ENCODE data around the gene KCNH1.

The KCNH1 gene

DNA sequence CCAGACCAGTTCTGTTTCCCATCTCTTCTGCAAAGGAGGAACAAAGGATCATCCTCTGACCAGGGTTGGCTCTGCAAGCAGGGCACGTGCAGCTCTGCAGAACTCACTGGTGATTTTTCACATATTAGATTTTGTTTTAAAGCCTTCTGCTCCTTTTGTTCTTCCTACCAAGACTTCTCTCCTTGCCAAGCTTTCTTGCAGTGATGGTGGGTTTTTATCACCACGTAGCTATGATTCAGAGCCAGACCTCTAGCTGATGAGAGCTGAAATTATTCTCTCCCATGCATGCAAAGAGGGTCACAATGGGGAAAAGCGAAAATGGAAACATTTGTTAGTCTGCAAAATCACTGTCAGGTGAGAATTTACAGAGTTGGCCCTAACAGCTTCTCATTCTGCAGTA is 225.2 kb downstream of the KCNH1 start:
- no peak for DNase-seq (ENCODE audit: extremely low read depth, low read depth)
- TF ChIP-seq, protein P1, sequence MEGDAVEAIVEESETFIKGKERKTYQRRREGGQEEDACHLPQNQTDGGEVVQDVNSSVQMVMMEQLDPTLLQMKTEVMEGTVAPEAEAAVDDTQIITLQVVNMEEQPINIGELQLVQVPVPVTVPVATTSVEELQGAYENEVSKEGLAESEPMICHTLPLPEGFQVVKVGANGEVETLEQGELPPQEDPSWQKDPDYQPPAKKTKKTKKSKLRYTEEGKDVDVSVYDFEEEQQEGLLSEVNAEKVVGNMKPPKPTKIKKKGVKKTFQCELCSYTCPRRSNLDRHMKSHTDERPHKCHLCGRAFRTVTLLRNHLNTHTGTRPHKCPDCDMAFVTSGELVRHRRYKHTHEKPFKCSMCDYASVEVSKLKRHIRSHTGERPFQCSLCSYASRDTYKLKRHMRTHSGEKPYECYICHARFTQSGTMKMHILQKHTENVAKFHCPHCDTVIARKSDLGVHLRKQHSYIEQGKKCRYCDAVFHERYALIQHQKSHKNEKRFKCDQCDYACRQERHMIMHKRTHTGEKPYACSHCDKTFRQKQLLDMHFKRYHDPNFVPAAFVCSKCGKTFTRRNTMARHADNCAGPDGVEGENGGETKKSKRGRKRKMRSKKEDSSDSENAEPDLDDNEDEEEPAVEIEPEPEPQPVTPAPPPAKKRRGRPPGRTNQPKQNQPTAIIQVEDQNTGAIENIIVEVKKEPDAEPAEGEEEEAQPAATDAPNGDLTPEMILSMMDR (IDR thresholded peaks at IDR 0.05; ENCODE audit: low read depth, low read length) = no peak

DNA sequence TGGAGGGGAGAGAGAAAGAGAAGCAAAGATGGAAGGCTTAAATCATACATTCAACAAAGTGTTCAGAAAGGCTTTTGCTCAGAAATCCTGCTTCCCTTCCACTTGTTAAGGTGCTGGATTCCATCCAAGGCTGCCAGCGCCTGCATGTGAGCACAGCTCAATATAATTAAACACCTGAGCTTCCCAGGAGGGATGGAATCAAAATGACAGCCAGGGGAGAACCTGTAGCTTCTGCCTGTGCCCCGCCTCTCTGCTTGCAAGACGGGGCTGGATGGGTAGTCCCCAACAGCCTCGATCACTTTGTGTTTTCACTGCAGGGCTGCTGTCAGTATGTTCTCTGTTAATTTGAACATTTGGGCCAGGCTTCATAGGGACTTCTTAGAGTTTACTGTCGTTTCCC is 225.7 kb downstream of the KCNH1 start:
- DNase-seq (ENCODE audit: extremely low read depth, low read depth) = no peak
- TF ChIP-seq, protein P1 (IDR thresholded peaks at IDR 0.05; ENCODE audit: low read depth, low read length) = no peak

DNA sequence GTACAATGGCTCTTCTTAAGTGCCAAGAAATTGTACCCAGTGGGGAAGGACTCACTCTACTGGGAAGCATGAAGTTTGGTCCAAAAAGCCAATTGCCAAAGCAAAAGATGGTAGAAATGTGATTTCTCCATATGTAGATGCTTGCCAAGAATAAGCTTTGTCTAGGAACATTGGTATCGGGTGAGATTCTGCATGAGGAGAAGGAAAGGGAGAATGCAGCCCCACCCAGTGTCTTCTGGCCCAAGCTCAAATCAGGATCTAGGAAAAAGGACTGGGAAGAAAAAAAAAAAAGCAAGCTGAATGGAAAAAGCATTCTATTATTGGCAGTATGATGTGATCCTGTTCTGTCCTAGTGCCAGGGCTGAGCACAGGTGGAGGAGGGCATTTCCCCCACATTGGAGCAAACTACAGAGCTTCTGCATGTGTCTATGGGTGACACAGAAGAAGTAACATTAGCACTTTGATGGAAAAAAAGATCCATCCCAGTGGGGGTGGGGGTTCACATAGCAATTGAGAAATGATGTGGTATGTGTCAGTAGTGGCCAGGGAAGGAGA is 226.6 kb downstream of the KCNH1 start:
- TF ChIP-seq, protein P1 (IDR thresholded peaks at IDR 0.05; ENCODE audit: low read depth, low read length) = no peak
- no peak for DNase-seq (ENCODE audit: extremely low read depth, low read depth)

DNA sequence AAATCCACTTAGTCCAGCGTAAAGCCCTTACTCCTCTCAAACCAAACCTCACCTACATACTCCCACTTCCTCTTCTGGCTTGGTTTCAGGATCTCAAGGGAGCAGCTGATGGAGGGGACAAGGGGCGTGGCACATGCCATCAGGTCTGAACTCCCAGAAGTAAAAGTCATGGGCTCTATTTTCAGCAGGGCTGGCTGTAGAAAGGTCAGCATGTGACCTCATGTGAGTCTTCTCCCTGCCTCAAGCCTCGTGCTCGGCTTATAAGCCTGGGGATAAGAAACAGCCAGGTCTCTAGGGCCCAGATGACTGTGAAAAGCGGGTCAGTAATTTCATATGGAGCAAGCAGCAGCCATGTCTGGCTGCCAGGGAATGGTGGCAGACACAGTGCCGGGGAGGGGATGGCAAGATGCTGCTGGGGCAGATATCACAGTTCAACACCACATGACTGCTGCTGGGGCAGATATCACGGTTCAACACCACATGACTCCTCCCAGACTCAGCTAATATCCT is 227.9 kb downstream of the KCNH1 start:
- TF ChIP-seq, protein P1 (IDR thresholded peaks at IDR 0.05; ENCODE audit: low read depth, low read length) = no peak
- no peak for DNase-seq (ENCODE audit: extremely low read depth, low read depth)

DNA sequence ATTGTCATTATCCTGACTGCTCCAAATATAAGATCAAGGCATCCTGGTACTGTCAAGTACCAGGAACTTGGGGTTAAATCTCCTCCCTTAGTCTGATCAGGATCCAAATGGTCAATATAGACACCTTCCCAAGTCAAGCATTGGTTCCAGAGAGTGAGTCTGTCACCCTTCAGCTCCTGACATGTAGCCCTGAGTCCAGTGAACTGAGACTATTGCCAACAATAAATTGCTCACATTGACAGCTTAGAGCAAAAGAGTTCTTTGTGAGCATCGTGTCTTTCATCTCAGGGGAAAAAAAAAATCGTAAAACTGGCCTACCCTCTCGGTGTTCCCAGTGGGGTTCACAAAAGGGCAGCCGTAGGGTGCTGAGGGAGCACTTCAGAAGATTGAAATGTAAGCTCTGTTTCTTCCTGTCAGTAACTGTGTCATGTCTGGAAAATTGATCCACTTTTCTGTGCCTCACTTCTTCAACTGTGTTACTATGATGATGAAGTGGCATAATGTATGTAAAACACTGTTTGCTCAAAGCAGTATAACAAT is 228.5 kb downstream of the KCNH1 start:
- TF ChIP-seq, protein P1 (IDR thresholded peaks at IDR 0.05; ENCODE audit: low read depth, low read length) = no peak
- no peak for DNase-seq (ENCODE audit: extremely low read depth, low read depth)

DNA sequence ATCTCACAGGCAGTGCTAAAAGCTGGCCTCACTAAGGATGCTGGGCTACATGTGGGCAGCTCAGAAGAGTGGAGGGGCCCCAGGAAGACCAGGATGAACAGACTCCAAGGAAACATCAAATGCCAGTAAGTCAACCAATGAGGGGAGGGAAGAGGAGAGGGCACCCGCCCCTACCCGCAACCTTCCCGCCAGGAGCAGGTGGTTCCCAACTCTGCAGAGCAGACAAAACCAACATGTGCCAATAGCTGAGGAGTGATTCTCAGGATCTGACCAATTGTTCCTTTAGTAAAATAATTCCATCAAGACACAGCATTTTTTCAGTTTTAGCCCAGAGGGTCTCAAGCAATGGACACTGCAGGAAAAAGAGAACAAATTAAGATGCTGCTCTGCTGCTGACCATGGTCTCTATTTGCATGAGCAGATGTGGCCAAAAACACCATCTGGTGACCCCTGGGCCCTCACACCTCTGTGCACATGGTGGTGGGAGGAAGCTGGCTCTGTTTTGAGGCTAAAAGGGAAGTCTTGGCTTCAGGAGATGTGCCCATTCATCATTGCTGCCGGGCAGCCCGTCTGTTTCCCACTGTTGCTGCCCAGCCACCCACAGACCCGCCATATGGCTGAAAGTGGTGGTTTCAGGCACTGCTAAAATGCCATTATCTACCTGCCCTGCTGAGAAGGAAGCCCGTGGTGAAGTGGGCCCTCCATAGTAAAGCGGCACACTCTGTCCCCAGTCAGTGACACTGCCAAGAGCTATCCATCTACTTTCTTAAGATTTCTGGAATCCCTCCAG is 231.8 kb downstream of the KCNH1 start:
- DNase-seq (ENCODE audit: extremely low read depth, low read depth) = no peak
- TF ChIP-seq, protein P1 (IDR thresholded peaks at IDR 0.05; ENCODE audit: low read depth, low read length) = no peak

DNA sequence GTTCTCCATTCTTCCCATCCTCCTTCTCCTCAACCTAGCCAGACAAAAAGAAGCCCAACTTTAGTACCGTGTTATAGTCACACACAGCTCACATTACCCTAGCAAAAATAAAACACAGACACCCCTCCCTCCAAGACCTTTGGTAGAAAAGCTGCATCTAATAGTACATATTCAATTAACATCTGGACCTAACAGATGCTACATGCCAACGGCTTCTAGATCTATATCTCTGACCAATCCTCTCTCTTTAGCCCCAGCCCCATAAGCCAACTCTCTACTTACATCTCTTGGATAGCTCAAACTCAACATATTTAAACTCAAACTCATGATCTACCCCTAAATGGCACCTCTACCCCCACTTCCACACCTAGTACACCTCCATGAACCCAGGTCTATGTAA is 233.1 kb downstream of the KCNH1 start:
- DNase-seq (ENCODE audit: extremely low read depth, low read depth) = no peak
- TF ChIP-seq, protein P1 (IDR thresholded peaks at IDR 0.05; ENCODE audit: low read depth, low read length) = no peak

Data from AG09319 (cell line).